ENCODE results near the gene WWTR1.

The WWTR1 gene

DNA sequence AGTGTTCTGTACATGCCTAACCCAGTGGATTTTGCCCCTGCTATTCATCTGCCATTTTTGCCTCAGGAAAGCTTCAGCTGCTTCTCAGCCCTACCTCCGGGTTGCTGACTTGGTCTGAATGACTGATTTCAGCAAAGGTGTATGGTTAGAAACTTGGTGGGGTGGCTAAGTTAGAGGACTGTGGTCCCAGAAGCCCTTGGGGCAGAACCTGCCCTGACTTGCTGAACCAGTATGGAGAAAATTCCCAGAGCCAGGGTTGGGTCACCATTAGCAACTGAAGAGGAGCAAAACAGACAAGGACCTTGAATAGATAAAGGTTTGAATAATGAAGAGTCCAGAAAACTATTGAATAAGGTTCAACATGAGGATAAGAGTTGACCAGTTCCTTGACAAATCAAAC lies 6.1 kb upstream of the WWTR1 start:
- no peaks in the 10 kb centered on the region for H3K36me3 Mint-ChIP-seq (ENCODE audit: low read depth)

DNA sequence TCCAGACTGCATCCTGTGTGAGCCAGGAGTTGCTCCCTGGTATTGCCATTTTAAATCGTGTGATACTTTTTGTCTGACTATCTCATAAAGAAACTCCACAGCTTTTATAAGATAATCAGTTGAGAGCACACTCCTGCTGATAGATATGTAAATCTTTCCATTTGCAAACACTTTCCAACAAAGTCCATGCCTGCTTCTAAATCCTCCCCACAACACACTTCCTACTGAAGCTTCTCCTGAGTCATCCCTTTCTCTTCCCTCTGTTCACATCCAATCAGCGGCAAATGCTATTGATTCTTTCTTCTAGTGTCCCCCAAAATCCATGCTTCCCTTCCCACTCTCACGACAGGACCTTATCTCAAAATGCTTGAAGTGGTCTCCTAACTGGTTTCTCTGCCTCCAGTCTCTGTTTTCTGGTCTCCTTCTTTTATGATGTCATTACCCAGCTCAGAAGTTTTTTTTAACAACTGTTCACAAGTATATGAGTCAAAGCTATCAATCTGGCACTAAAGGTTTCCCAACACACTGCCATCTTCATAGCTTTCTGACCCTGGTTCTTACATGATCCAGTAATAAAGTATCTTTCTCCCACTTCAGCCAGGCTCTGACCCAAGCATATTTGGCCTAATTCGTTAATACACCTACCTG lies 4.5 kb upstream of the WWTR1 start:
- Mint-ChIP-seq H3K4me3 (no peak overlapping the region), H3K9me3 (no peaks in the 10 kb centered on the region), H3K36me3 (ENCODE audit: low read depth) (no peaks in the 10 kb centered on the region), H3K27me3 (peaks cover 55% of the 10 kb centered on the region), H3K4me1 (ENCODE audit: low read depth) (peaks cover 10% of the 10 kb centered on the region), H3K27ac (no peak overlapping the region)
- DNase-seq = no peak

More for the DNA sequence above, 6.1 kb upstream of the WWTR1 start:
- H3K4me1 Mint-ChIP-seq (ENCODE audit: low read depth) = peaks cover under 1% of the 10 kb centered on the region
- DNase-seq = no peak
- H3K27me3 Mint-ChIP-seq = peaks cover 53% of the 10 kb centered on the region
- no peak overlapping the region for H3K4me3 Mint-ChIP-seq
- H3K27ac Mint-ChIP-seq = no peak overlapping the region
- no peaks in the 10 kb centered on the region for H3K9me3 Mint-ChIP-seq

DNA sequence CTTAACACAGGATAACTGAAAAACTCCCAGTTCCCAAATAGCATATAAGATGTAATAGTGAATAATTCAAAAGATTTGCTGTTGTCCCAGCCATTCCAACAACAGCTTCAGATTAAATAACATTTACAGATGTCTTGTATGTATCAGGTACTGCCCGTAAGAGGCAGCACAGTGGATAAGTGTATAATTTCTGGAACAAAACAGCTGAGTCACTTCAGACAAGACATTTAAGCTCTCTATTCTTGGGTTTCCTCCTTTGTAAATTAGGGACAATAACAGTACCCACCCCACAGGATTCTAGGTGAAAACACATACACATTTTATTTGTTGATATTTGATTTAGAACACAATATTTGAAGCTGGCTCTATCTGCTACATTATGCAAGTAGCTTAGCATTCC lies 2.6 kb upstream of the WWTR1 start:
- peaks cover 65% of the 10 kb centered on the region for H3K27me3 Mint-ChIP-seq
- H3K27ac Mint-ChIP-seq = no peak overlapping the region

DNA sequence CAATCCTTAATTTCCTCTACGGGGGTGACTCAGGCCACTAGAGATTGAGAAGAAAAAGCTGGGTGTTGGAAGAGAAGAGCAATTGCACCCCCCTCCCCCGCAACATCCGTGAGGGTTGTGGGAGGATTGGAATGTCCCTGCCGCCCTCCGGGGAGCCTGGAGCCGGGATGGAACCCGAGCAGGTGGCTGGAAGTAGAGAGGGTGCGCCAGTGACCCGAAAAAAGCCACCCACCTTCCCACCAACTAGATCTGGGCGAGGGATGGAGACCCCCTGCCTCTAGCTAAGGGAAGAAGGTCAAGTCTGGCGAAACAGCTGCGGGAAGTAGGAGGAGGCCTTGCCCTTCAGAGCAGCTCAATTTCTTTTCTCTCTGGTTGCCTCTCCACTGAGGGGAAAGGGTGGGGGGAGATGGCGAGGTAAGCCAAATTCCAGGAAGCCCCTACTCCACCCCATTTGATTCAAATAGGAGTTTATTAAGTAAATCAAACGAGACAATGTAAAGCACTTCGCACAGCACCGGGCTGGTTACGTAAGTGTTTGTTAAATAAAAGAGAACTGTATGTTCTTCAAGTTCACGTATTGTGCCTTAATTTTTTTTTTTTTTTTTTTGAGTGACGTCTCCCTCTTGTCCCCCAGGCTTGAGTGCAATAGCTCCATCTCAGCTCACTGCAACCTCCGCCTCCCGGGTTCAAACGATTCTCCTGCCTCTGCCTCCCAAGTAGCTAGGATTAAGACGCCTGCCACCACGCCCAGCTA lies 1.1 kb upstream of the WWTR1 start:
- Mint-ChIP-seq H3K27ac (peak overlapping the region; percentile 71), H3K4me3 (peak overlapping the region; percentile 82), H3K4me1 (ENCODE audit: low read depth) (peaks cover 20% of the 10 kb centered on the region), H3K27me3 (peaks cover 68% of the 10 kb centered on the region), H3K9me3 (no peaks in the 10 kb centered on the region), H3K36me3 (ENCODE audit: low read depth) (no peaks in the 10 kb centered on the region)
- no peak for DNase-seq

More for the DNA sequence above, 2.6 kb upstream of the WWTR1 start:
- peaks cover 19% of the 10 kb centered on the region for H3K4me1 Mint-ChIP-seq (ENCODE audit: low read depth)
- no peaks in the 10 kb centered on the region for H3K9me3 Mint-ChIP-seq
- no peak for DNase-seq
- no peaks in the 10 kb centered on the region for H3K36me3 Mint-ChIP-seq (ENCODE audit: low read depth)
- H3K4me3 Mint-ChIP-seq = no peak overlapping the region

DNA sequence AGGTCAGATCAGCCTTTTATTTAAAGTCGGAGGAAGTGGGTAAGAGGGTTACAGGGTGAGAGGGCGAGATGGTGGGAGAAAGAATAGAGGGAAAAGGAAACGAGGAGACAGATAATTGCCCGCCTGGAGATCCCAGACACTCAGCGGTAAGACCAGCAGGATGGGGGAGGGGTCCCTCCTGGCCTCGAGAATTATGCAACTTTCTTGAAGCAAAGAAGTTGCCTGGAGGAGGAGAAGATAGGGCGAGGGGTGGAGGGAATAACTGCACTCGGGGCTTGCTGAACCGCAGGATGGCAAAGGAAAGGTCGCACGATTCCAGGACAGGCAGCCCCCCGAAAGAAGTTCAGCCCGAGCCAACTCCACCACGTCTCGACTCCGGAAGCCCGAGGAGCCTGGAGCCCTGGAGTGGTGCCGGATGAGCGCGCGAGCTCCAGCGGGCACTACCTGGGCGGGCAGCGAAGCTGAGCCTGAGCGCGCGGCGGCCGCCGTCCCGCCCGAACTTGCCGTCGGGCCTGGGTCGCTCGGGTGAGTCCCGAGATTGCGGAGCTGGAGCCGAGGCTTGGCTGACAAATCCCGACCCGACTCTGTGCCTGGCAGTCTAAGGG lies 402 bp downstream of the WWTR1 start:
- H3K36me3 Mint-ChIP-seq (ENCODE audit: low read depth) = no peaks in the 10 kb centered on the region
- peak overlapping the region; percentile 82 for H3K4me3 Mint-ChIP-seq
- H3K9me3 Mint-ChIP-seq = no peaks in the 10 kb centered on the region
- peaks cover 66% of the 10 kb centered on the region for H3K27me3 Mint-ChIP-seq
- H3K4me1 Mint-ChIP-seq (ENCODE audit: low read depth) = peaks cover 20% of the 10 kb centered on the region
- peak; percentile 49 for DNase-seq
- no peak overlapping the region for H3K27ac Mint-ChIP-seq

DNA sequence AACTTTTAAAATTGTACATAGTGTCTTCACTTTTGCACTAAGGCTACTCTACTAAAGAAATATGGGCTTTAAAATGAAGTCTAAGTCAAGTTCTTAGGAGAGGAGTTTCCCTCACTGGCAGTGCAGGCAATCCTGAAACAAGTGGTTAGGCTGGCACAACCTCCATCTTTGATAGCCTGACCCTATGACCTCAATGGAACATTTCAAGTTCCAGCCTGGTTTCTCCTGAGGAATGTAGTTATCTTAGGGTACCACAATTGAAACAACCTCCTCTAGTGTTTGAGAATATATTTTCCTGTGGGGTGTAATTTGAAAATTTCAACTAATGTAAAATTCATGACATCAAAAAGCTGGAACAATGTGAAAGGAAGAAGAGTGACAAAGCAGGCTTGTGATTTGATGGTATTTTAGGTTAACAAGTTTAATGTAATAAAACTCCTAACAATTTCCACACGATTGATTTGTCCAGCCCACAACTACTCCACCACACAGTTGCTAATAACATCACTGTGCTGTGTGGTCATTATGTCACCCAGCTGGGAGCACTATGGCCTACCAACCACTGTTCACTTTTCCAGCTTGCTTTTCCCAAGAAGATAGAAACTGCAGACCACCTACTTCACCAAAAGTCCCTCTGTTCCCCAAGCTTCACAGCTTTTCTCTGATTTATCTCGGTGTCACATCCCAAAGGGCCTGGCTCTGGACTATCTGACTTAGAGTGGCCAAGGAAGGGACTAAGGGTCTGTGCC lies 1.8 kb downstream of the WWTR1 start:
- Mint-ChIP-seq H3K4me1 (ENCODE audit: low read depth) (peaks cover 20% of the 10 kb centered on the region), H3K27me3 (peaks cover 68% of the 10 kb centered on the region), H3K27ac (no peak overlapping the region), H3K9me3 (no peaks in the 10 kb centered on the region), H3K36me3 (ENCODE audit: low read depth) (no peaks in the 10 kb centered on the region), H3K4me3 (no peak overlapping the region)
- no peak for DNase-seq

DNA sequence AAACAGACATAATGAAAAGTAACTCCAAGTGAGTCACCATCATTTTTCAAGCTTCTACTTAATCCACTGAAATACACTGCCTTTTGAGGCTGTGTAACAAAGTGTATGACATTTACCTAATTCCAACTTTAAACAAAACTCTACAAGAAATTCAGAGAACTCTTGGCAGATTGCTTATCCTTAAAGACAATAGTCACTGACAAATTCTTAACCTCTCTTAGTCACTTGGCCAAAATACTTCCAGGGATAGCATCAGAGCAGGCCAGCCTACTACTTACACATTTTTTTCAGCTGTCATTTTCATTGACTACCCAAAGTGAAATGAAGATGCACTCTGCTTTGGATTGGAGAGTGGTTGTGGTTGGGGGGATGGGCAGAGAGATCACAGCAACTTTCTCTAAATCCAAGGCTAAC lies 3.6 kb downstream of the WWTR1 start:
- DNase-seq = no peak
- H3K36me3 Mint-ChIP-seq (ENCODE audit: low read depth) = no peaks in the 10 kb centered on the region
- H3K9me3 Mint-ChIP-seq = no peaks in the 10 kb centered on the region
- no peak overlapping the region for H3K4me3 Mint-ChIP-seq
- peaks cover 56% of the 10 kb centered on the region for H3K27me3 Mint-ChIP-seq
- no peak overlapping the region for H3K27ac Mint-ChIP-seq
- peaks cover 20% of the 10 kb centered on the region for H3K4me1 Mint-ChIP-seq (ENCODE audit: low read depth)

DNA sequence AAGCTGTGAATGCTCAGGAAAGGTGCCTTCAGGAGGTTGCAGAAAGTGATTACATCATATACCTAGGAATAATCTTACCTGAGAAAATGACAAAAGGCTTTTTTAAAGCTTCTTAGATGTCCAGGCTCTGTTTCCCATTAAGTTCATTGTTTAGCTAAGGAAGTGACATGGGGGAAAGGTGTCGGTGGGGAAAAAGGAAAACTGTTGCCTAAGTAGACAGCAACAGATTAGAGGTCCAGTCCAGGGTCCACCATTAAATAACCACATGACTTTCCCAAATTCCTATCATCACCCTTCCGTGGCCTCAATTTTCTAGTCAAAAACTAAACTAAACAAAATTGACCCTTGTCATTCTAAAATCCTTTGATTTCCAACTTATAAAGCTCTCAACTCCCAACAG lies 4.3 kb downstream of the WWTR1 start:
- Mint-ChIP-seq H3K9me3 (no peaks in the 10 kb centered on the region), H3K27me3 (peaks cover 51% of the 10 kb centered on the region), H3K4me3 (no peak overlapping the region), H3K36me3 (ENCODE audit: low read depth) (no peaks in the 10 kb centered on the region), H3K27ac (no peak overlapping the region), H3K4me1 (ENCODE audit: low read depth) (peaks cover 16% of the 10 kb centered on the region)
- DNase-seq = no peak

DNA sequence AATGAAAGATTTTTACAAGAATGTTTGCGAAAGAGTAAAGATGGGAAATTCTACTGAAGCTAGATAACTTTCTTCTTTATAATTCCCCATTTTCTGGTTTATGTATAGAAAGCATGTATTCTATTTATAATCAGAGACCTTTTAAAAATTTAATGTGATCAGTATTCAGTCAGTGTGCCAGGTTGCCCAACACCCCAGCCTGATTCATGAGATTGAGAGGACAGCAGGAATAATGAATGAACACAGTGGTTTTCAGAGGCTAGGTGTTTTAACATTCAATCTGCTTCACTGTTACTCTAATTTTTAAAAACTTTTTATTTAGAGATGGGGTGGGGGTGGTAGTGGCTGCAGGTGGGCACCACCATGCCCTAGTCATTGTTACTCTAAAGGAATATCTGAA lies 4.7 kb downstream of the WWTR1 start:
- no peak overlapping the region for H3K4me3 Mint-ChIP-seq
- H3K9me3 Mint-ChIP-seq = no peaks in the 10 kb centered on the region
- no peaks in the 10 kb centered on the region for H3K36me3 Mint-ChIP-seq (ENCODE audit: low read depth)
- H3K27ac Mint-ChIP-seq = no peak overlapping the region
- H3K27me3 Mint-ChIP-seq = peaks cover 51% of the 10 kb centered on the region
- peaks cover 14% of the 10 kb centered on the region for H3K4me1 Mint-ChIP-seq (ENCODE audit: low read depth)
- no peak for DNase-seq

DNA sequence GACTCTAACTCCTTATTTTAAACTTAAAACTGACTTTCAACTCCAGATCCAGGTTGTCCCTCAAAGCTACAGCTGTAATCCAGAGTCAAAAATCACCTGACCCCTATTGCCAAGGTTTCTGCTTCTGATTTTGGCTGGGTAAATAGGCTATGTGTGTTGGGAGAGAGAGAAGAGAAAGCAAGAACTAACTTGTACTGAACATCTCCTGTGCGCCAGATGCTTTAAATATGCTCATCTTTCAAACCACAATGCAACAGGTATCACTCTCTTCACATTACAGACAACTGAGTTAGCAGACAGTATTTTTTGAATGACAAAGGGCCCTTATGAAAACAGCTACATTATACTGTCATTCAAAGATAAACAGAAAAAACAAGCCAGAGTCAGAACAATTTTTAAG lies 7.0 kb downstream of the WWTR1 start:
- H3K27ac Mint-ChIP-seq = no peak overlapping the region
- H3K36me3 Mint-ChIP-seq (ENCODE audit: low read depth) = no peaks in the 10 kb centered on the region
- H3K9me3 Mint-ChIP-seq = no peaks in the 10 kb centered on the region
- peaks cover 3% of the 10 kb centered on the region for H3K4me1 Mint-ChIP-seq (ENCODE audit: low read depth)
- peaks cover 33% of the 10 kb centered on the region for H3K27me3 Mint-ChIP-seq
- no peak for DNase-seq
- H3K4me3 Mint-ChIP-seq = no peak overlapping the region

DNA sequence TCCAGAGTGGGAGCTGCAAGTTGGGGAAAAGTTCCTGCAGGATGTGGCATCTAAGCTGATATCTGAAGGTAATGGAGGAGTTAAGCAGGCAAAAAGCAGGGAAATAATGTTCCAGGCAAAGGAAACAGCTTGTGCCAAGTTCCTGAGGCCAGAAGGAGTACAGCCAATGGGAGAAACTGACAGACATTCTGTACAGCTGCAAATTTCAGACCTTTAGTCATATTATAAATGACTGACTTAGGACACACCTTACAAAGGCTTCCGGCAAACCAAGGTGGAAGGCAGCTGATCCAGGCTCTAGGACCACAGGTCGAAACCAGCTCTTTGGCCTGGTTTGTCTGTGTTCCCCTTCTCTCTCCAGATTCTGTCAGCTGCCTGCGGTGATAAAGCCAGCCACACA lies 9.3 kb downstream of the WWTR1 start:
- Mint-ChIP-seq H3K4me3 (no peak overlapping the region), H3K27ac (no peak overlapping the region), H3K9me3 (no peaks in the 10 kb centered on the region), H3K27me3 (peaks cover 22% of the 10 kb centered on the region), H3K36me3 (ENCODE audit: low read depth) (no peaks in the 10 kb centered on the region), H3K4me1 (ENCODE audit: low read depth) (no peaks in the 10 kb centered on the region)
- DNase-seq = no peak

DNA sequence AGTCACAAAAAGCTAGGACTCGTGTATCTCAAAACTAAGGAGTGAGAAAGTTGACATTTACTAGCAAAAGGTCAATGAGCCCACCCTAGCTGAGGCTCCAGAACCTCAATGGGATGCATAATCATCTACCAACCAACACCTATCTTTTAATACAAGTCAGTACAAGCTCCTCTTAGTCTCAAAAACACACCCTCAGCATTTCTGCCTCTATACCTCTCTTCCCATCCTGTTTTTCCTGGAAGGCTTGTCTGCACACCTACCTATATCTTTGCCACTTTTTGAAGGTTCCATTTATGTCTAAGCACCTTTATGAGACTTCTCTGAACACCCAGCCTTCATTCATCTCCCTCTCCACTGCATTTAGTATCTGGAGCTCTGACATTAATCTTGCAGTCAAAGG lies 10.0 kb downstream of the WWTR1 start:
- H3K36me3 Mint-ChIP-seq (ENCODE audit: low read depth) = no peaks in the 10 kb centered on the region
- no peaks in the 10 kb centered on the region for H3K4me1 Mint-ChIP-seq (ENCODE audit: low read depth)
- no peaks in the 10 kb centered on the region for H3K9me3 Mint-ChIP-seq
- no peak for DNase-seq
- H3K27me3 Mint-ChIP-seq = peaks cover 20% of the 10 kb centered on the region
- no peak overlapping the region for H3K27ac Mint-ChIP-seq
- no peak overlapping the region for H3K4me3 Mint-ChIP-seq

DNA sequence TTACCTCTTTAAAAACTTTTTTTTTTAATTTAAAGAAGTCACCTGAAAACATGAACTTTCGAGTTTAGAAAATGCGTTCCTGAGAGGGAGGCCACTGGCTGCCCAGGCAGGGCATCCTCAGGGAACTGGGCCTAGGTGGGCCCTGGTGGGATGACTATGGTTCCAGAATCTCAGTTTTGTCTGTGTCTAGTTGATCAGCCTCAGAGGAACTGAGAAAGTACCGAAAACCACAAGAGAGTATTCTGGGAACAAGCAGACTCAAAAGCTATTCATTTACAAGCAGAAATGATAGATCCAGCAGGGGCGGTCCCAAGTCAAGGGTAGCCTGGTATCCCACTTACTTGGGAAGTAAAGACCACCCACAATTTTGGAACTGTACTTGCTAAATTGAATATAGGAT lies 10.5 kb downstream of the WWTR1 start:
- H3K27me3 Mint-ChIP-seq = peaks cover 19% of the 10 kb centered on the region
- H3K36me3 Mint-ChIP-seq (ENCODE audit: low read depth) = no peaks in the 10 kb centered on the region
- no peak overlapping the region for H3K27ac Mint-ChIP-seq
- no peaks in the 10 kb centered on the region for H3K9me3 Mint-ChIP-seq
- no peak for DNase-seq
- H3K4me1 Mint-ChIP-seq (ENCODE audit: low read depth) = no peaks in the 10 kb centered on the region
- H3K4me3 Mint-ChIP-seq = no peak overlapping the region

DNA sequence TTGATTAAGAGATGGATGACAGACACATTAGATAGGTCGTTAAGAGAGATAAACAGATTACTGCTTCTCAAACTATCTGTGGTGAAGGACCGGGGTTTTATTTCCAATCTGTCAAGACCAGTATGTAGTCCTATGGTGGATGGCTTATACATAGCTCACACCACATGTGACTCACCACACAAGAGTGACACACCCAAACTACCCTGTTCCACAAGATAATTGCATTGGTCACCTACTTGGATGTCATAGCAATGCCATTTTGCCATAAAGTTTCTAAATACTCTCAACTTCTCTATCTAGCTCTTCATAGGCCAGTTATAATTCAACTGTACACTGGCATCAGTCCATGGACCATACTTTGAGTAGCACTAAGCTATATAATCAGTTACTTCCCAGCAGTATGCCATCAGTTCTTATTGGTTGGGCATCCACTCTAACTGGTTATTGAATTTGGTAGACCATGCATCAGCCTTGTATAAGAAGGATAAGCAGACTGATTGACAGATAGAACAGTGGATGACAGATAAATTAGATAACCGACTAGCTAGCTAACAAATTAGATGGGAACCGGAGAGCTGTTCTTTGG lies 11.6 kb downstream of the WWTR1 start:
- no peaks in the 10 kb centered on the region for H3K36me3 Mint-ChIP-seq (ENCODE audit: low read depth)
- no peak for DNase-seq
- H3K27me3 Mint-ChIP-seq = peaks cover 15% of the 10 kb centered on the region
- no peak overlapping the region for H3K4me3 Mint-ChIP-seq
- no peak overlapping the region for H3K27ac Mint-ChIP-seq
- H3K9me3 Mint-ChIP-seq = no peaks in the 10 kb centered on the region
- no peaks in the 10 kb centered on the region for H3K4me1 Mint-ChIP-seq (ENCODE audit: low read depth)
